ENCODE data around the gene IL7R. TPM values are rescaled to one million over a fixed set of nuclear protein-coding genes. Genes with fewer than 3 reads are reported as not detected.

The IL7R gene
- total RNA-seq, 3 donors from 2014 or later = 10.1 to 26.1 (median 16.7) TPM

DNA sequence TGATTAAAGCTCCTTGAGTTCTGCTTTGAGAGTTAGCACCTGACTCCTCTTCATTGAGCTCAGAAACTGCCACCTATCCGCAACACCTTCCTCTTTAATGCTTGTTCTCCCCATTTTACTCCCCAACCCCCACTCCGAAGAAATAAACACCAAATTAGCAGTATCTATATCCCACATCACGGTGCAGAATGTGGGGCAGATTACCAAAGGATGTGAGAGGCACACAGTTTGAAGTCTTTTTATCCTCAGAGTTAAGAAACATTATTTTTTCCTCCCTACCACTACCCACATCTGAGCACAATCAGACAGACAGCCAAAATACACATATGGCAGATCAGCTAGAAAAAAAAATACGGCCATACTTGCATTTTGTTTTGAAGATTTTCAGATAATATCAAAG lies 26.1 kb upstream of the IL7R start:
- Histone ChIP-seq H3K4me3 (no peak overlapping the region), H3K4me1 (no peaks in the 10 kb centered on the region), H3K36me3 (no peaks in the 10 kb centered on the region), H3K9me3 (no peaks in the 10 kb centered on the region), H3K27ac (no peak overlapping the region), H3K27me3 (no peaks in the 10 kb centered on the region)
- no peak for DNase-seq (ENCODE audit: low spot score in 2 of 2)
- intact Hi-C loops (cut with DNase I; ENCODE audit: low total_unique reads) = no loop called here
- TF ChIP-seq, protein P1, sequence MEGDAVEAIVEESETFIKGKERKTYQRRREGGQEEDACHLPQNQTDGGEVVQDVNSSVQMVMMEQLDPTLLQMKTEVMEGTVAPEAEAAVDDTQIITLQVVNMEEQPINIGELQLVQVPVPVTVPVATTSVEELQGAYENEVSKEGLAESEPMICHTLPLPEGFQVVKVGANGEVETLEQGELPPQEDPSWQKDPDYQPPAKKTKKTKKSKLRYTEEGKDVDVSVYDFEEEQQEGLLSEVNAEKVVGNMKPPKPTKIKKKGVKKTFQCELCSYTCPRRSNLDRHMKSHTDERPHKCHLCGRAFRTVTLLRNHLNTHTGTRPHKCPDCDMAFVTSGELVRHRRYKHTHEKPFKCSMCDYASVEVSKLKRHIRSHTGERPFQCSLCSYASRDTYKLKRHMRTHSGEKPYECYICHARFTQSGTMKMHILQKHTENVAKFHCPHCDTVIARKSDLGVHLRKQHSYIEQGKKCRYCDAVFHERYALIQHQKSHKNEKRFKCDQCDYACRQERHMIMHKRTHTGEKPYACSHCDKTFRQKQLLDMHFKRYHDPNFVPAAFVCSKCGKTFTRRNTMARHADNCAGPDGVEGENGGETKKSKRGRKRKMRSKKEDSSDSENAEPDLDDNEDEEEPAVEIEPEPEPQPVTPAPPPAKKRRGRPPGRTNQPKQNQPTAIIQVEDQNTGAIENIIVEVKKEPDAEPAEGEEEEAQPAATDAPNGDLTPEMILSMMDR (IDR thresholded peaks at IDR 0.05) = no peak
- TF ChIP-seq POLR2AphosphoS5 (IDR thresholded peaks at IDR 0.05) = no peak
- no peak for TF ChIP-seq POLR2A (IDR thresholded peaks at IDR 0.05)

DNA sequence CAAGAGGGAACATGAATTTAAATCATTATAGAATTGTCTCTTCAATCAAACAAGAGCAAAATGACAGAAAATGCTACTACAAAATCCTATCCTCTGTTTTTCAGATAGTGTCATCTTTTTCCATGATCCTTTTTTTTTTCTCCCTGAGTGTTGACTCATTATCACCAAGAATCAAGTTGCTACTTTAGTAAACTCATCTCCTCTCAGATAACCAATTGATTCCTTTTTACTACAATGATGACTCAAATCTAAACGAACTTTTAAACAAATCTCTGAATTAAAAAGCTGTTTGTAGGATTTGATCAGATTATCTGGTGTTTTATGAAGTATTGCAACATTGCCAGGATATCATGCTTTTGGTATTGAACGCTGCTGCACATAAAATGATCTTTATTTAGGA lies 23.9 kb upstream of the IL7R start:
- DNase-seq (ENCODE audit: low spot score in 2 of 2) = no peak
- Histone ChIP-seq H3K9me3 (no peaks in the 10 kb centered on the region), H3K27me3 (no peaks in the 10 kb centered on the region), H3K36me3 (no peaks in the 10 kb centered on the region), H3K4me3 (no peak overlapping the region), H3K4me1 (no peaks in the 10 kb centered on the region), H3K27ac (no peak overlapping the region)
- intact Hi-C loops (cut with DNase I; ENCODE audit: low total_unique reads) = no loop called here
- TF ChIP-seq, protein P1 (IDR thresholded peaks at IDR 0.05) = no peak
- TF ChIP-seq POLR2A (IDR thresholded peaks at IDR 0.05) (no peak), POLR2AphosphoS5 (IDR thresholded peaks at IDR 0.05) (no peak)

DNA sequence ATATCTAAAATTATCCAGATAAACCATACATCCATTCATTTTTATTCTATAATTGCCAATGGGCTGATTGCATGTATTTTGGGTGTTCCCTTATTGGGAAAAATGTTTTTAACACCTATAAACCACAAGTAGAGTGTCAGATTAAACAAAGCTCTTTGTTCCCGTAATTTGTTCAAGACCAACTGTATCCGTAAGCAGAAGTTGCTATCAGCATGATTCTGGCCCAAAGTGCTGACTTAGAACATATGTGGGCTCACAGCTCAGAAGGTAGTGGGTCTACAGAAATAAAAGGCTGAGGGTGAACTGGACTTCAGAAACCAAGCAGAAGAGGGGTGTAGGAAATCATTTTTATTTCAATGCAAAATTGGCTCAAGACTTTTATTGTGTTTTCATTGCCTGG lies 23.5 kb upstream of the IL7R start:
- no peak overlapping the region for H3K27ac ChIP-seq
- no peaks in the 10 kb centered on the region for H3K36me3 ChIP-seq
- H3K27me3 ChIP-seq = no peaks in the 10 kb centered on the region
- DNase-seq (ENCODE audit: low spot score in 2 of 2) = no peak
- H3K4me1 ChIP-seq = no peaks in the 10 kb centered on the region
- TF ChIP-seq POLR2A (IDR thresholded peaks at IDR 0.05) (no peak), POLR2AphosphoS5 (IDR thresholded peaks at IDR 0.05) (no peak)
- TF ChIP-seq, protein P1 (IDR thresholded peaks at IDR 0.05) = no peak
- H3K9me3 ChIP-seq = no peaks in the 10 kb centered on the region
- no peak overlapping the region for H3K4me3 ChIP-seq
- intact Hi-C loops (cut with DNase I; ENCODE audit: low total_unique reads) = no loop called here

DNA sequence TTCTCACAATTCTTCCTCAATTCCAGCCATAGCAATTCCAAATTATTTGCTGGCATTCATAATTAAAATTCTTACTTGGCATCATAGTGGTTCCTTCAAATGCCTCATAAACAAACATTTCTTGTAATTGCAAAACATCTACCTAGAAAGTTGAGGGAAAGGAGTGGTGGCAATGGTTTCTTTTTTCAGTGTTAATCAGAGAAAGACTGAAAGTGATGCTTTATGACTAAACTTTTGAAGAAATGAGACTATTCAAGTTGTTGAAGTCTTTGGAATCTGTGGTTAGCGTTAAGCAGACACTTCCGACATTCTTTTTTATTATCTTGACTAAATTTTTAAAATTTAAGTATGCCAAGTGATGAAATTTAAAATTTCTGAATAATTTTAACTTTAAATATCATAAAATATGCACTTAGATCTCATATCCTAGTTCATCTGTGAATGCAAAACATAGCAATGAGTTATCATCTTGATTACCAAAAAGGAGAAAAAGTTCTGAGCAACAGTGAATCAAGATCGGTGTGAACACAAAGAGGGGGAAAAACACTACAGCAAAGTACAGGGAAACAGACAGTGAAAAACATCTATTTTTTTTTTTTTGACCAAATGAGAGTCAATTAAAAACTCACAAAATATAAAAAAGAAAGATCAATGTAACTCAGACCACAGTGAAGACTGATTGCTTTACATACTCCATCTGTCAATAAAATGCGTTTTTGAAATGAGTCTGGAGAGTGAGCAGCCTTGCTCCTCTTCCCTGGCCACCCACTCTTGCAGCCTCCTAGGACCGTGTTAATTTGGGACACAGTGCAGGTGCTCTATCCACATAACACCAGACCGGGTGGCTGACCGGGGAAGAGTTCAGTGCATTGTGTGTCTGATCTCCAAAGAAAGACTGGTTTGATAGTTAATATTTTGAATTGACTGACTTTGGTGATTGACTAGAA lies 20.6 kb upstream of the IL7R start:
- H3K9me3 ChIP-seq = no peaks in the 10 kb centered on the region
- no peaks in the 10 kb centered on the region for H3K27me3 ChIP-seq
- TF ChIP-seq, protein P1 (IDR thresholded peaks at IDR 0.05) = no peak
- TF ChIP-seq POLR2AphosphoS5 (IDR thresholded peaks at IDR 0.05) = no peak
- TF ChIP-seq POLR2A (IDR thresholded peaks at IDR 0.05) = no peak
- no peak overlapping the region for H3K4me3 ChIP-seq
- no peak overlapping the region for H3K27ac ChIP-seq
- intact Hi-C loops (cut with DNase I; ENCODE audit: low total_unique reads) = no loop called here
- DNase-seq (ENCODE audit: low spot score in 2 of 2) = no peak
- H3K4me1 ChIP-seq = no peaks in the 10 kb centered on the region
- H3K36me3 ChIP-seq = no peaks in the 10 kb centered on the region

DNA sequence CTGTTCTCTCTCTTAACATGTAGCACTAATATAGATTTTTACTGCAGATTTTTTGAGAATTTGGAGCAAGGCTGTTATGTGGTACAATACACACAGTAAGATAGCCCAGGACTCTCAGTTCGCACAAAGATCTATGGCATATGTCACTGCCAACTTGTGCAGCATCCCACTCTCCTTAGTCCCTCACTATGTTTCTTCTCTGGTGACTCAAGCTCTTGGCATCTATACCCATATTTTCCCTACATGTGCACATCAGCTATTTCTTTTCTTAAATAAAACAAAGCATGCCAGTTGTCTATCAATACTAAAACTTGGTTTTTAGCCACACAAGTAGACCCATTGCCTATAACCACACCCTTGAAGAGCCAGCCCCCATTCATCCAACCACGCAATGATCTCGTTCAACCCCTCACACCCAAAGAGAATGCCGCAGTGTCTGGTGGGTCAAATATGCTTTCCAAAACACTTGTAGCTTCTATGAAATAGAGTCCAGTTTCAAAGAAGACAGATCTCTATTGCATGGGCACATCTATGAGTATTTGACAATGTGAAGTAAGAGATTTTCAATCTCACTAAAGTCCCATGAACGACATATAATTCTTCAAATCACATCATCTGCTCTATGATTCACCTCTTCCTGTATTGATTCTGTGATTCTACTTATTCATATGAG lies 18.2 kb upstream of the IL7R start:
- Histone ChIP-seq H3K9me3 (no peaks in the 10 kb centered on the region), H3K4me3 (no peak overlapping the region), H3K27ac (no peak overlapping the region), H3K4me1 (no peaks in the 10 kb centered on the region), H3K27me3 (no peaks in the 10 kb centered on the region), H3K36me3 (no peaks in the 10 kb centered on the region)
- no peak for DNase-seq (ENCODE audit: low spot score in 2 of 2)
- TF ChIP-seq POLR2AphosphoS5 (IDR thresholded peaks at IDR 0.05) = no peak
- no peak for TF ChIP-seq POLR2A (IDR thresholded peaks at IDR 0.05)
- TF ChIP-seq, protein P1 (IDR thresholded peaks at IDR 0.05) = no peak
- intact Hi-C loops (cut with DNase I; ENCODE audit: low total_unique reads) = no loop called here

Data from breast epithelium (tissue), 4 donors.